Liver (tissue), 3 donors: Measurements from ENCODE around the gene SOBP.

ENCODE experiments used
- HNF4A ChIP-seq, 2 donors: conservative IDR thresholded peaks; 2 replicates each; pipeline ENCODE4 v1.6.1; 2016; ENCODE audit warnings: antibody characterized with exemption in 2 of 2, mild to moderate bottlenecking in 2 of 2
- JUND ChIP-seq, 2 donors: IDR thresholded peaks; 2 replicates each; pipeline ENCODE4 v1.6.1; 2016; ENCODE audit warnings: antibody characterized with exemption in 2 of 2
- TF ChIP-seq, protein P1 (sequence below): fragments of 150-350 bp; IDR thresholded peaks from 2 replicates; pipeline ENCODE4 v1.5.1; 2017; ENCODE audit warnings: improper control_type of control experiment, low read depth, low read length; ENCODE audit not compliant: missing input control
- TF ChIP-seq, protein P2 (sequence below): IDR thresholded peaks from 2 replicates; pipeline ENCODE4 v1.6.1; 2016; ENCODE audit warnings: antibody characterized with exemption, mild to moderate bottlenecking
- donor health status: healthy.
- donor health status: healthy.

GRCh38 chr6:107691062-107691751 lies 201.3 kb downstream of the SOBP start:
- TF ChIP-seq, protein P1, sequence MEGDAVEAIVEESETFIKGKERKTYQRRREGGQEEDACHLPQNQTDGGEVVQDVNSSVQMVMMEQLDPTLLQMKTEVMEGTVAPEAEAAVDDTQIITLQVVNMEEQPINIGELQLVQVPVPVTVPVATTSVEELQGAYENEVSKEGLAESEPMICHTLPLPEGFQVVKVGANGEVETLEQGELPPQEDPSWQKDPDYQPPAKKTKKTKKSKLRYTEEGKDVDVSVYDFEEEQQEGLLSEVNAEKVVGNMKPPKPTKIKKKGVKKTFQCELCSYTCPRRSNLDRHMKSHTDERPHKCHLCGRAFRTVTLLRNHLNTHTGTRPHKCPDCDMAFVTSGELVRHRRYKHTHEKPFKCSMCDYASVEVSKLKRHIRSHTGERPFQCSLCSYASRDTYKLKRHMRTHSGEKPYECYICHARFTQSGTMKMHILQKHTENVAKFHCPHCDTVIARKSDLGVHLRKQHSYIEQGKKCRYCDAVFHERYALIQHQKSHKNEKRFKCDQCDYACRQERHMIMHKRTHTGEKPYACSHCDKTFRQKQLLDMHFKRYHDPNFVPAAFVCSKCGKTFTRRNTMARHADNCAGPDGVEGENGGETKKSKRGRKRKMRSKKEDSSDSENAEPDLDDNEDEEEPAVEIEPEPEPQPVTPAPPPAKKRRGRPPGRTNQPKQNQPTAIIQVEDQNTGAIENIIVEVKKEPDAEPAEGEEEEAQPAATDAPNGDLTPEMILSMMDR: no peak
- TF ChIP-seq, protein P2, sequence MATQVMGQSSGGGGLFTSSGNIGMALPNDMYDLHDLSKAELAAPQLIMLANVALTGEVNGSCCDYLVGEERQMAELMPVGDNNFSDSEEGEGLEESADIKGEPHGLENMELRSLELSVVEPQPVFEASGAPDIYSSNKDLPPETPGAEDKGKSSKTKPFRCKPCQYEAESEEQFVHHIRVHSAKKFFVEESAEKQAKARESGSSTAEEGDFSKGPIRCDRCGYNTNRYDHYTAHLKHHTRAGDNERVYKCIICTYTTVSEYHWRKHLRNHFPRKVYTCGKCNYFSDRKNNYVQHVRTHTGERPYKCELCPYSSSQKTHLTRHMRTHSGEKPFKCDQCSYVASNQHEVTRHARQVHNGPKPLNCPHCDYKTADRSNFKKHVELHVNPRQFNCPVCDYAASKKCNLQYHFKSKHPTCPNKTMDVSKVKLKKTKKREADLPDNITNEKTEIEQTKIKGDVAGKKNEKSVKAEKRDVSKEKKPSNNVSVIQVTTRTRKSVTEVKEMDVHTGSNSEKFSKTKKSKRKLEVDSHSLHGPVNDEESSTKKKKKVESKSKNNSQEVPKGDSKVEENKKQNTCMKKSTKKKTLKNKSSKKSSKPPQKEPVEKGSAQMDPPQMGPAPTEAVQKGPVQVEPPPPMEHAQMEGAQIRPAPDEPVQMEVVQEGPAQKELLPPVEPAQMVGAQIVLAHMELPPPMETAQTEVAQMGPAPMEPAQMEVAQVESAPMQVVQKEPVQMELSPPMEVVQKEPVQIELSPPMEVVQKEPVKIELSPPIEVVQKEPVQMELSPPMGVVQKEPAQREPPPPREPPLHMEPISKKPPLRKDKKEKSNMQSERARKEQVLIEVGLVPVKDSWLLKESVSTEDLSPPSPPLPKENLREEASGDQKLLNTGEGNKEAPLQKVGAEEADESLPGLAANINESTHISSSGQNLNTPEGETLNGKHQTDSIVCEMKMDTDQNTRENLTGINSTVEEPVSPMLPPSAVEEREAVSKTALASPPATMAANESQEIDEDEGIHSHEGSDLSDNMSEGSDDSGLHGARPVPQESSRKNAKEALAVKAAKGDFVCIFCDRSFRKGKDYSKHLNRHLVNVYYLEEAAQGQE: no peak
- no peak for TF ChIP-seq HNF4A (conservative IDR thresholded peaks at IDR 0.05)
- no peak for TF ChIP-seq JUND (IDR thresholded peaks at IDR 0.05)
